PC-3 (cell line): ENCODE measurements around the gene ADORA3.

Experiments
- EZH2phosphoT487 ChIP-seq: fragments of 300-600 bp; sonication (generic); IDR thresholded peaks from 2 replicates; pipeline ENCODE4 v1.6.1; 2018; ENCODE audit warnings: mild to moderate bottlenecking, antibody characterized with exemption, low read length, borderline replicate concordance
- TF ChIP-seq, protein P1 (sequence below): fragments of 300-600 bp; sonication (generic); conservative IDR thresholded peaks from 2 replicates; pipeline ENCODE4 v1.5.1; 2017; ENCODE audit warnings: antibody characterized with exemption, low read depth, mild to moderate bottlenecking, low read length

- TF ChIP-seq, protein P1, sequence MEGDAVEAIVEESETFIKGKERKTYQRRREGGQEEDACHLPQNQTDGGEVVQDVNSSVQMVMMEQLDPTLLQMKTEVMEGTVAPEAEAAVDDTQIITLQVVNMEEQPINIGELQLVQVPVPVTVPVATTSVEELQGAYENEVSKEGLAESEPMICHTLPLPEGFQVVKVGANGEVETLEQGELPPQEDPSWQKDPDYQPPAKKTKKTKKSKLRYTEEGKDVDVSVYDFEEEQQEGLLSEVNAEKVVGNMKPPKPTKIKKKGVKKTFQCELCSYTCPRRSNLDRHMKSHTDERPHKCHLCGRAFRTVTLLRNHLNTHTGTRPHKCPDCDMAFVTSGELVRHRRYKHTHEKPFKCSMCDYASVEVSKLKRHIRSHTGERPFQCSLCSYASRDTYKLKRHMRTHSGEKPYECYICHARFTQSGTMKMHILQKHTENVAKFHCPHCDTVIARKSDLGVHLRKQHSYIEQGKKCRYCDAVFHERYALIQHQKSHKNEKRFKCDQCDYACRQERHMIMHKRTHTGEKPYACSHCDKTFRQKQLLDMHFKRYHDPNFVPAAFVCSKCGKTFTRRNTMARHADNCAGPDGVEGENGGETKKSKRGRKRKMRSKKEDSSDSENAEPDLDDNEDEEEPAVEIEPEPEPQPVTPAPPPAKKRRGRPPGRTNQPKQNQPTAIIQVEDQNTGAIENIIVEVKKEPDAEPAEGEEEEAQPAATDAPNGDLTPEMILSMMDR, result no peak
- no peak for TF ChIP-seq EZH2phosphoT487
Measured at GRCh38 chr1:111471538-111471937, 31.9 kb downstream of the ADORA3 start.
